Osteoblast (primary cell): ENCODE results near the gene SPINK6. TPM values are rescaled to one million over a fixed set of nuclear protein-coding genes. Genes with fewer than 3 reads are reported as not detected.

Experiments
- DNase-seq: peaks from one replicate; pipeline ENCODE4 v3.0.0; 2011; ENCODE audit warnings: low spot score, mixed read lengths; ENCODE audit not compliant: insufficient read length; ENCODE audit errors: missing footprints
- H2AFZ ChIP-seq: 2 replicates; pipeline ENCODE4 v1.6.0; 2011; ENCODE audit warnings: mild to moderate bottlenecking, low read length
- H3K27ac ChIP-seq: 2 replicates; pipeline ENCODE4 v1.5.1; 2011; ENCODE audit warnings: mild to moderate bottlenecking, low read depth, low read length, moderate library complexity
- H3K27me3 ChIP-seq: 2 replicates; pipeline ENCODE4 v1.6.0; 2012; ENCODE audit warnings: mild to moderate bottlenecking, control low read depth, inconsistent platforms, low read length, moderate library complexity; ENCODE audit not compliant: insufficient read depth
- H3K36me3 ChIP-seq: 2 replicates; pipeline ENCODE4 v1.5.1; 2011; ENCODE audit warnings: mild to moderate bottlenecking, low read length, control low read depth, moderate library complexity; ENCODE audit not compliant: insufficient read depth
- H3K4me1 ChIP-seq: 2 replicates; pipeline ENCODE4 v1.5.1; 2011; ENCODE audit warnings: mild to moderate bottlenecking, low read length, control low read depth, moderate library complexity; ENCODE audit not compliant: insufficient read depth
- H3K4me2 ChIP-seq: 2 replicates; pipeline ENCODE4 v1.6.0; 2011; ENCODE audit warnings: mild to moderate bottlenecking, low read length; ENCODE audit not compliant: insufficient read depth
- H3K4me3 ChIP-seq: fragments of 200-600 bp; sonication (generic); 3 replicates; pipeline ENCODE4 v1.5.1; 2012; ENCODE audit warnings: mild to moderate bottlenecking, low read length, inconsistent platforms; ENCODE audit not compliant: insufficient read depth
- H3K79me2 ChIP-seq: 2 replicates; pipeline ENCODE4 v1.6.0; 2012; ENCODE audit warnings: mild to moderate bottlenecking, low read length, control low read depth, inconsistent platforms; ENCODE audit not compliant: insufficient read depth
- H3K9me3 ChIP-seq: 2 replicates; pipeline ENCODE4 v1.5.1; 2011; ENCODE audit warnings: low read depth, low read length, control low read depth
- H4K20me1 ChIP-seq: 2 replicates; pipeline ENCODE4 v1.6.0; 2012; ENCODE audit warnings: mild to moderate bottlenecking, low read length, control low read depth; ENCODE audit not compliant: insufficient read depth
- CTCF ChIP-seq: IDR thresholded peaks from 2 replicates; pipeline ENCODE4 v1.5.1; 2011; ENCODE audit warnings: mild to moderate bottlenecking, low read depth, low read length, moderate library complexity; ENCODE audit errors: extremely low read depth
- total RNA-seq: library from RNA; depleted of rRNA; stranded (reverse); fragments of >200 nt; gene quantifications from 2 replicates; pipeline ENCODE4 v1.2.3, GENCODE V29; 2012

Gene SPINK6
- total RNA-seq, 1 donor: not detected

DNA sequence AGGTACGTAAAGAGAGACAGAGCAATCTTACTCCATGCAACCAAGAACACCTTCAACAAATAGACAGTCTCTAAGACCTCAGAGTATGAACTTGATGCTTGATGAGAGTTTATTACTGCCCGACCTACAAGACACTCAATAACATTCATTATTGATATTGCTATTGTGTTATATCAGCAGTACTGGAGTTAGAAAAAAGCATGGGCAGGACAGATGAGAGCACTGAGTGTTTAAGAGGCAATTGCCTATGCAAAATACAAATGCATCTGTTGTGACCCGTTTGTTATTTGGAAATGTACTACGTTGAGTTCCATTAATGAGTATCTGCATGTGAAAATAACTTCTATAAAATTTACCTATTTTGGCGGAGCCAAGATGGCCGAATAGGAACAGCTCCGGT lies 27.4 kb downstream of the SPINK6 start:
- TF ChIP-seq CTCF: no peak
- Histone ChIP-seq H4K20me1 (no peaks in the 10 kb centered on the region), H2AFZ (no peak overlapping the region), H3K36me3 (no peaks in the 10 kb centered on the region), H3K27me3 (no peaks in the 10 kb centered on the region), H3K9me3 (no peaks in the 10 kb centered on the region), H3K27ac (no peak overlapping the region), H3K4me3 (no peak overlapping the region), H3K79me2 (no peaks in the 10 kb centered on the region), H3K4me1 (no peaks in the 10 kb centered on the region), H3K4me2 (no peak overlapping the region)
- DNase-seq: peak; percentile 36

GRCh38 chr5:148237785-148238417 lies 35.1 kb downstream of the SPINK6 start:
- no peaks in the 10 kb centered on the region for H3K4me1 ChIP-seq
- no peak overlapping the region for H3K4me3 ChIP-seq
- no peak overlapping the region for H3K27ac ChIP-seq
- TF ChIP-seq CTCF: no peak
- no peak for DNase-seq
- H3K4me2 ChIP-seq: no peak overlapping the region
- H3K9me3 ChIP-seq: no peaks in the 10 kb centered on the region
- H3K79me2 ChIP-seq: no peaks in the 10 kb centered on the region
- no peaks in the 10 kb centered on the region for H3K27me3 ChIP-seq
- H4K20me1 ChIP-seq: no peaks in the 10 kb centered on the region
- H3K36me3 ChIP-seq: no peaks in the 10 kb centered on the region
- no peak overlapping the region for H2AFZ ChIP-seq

GRCh38 chr5:148238418-148238794 lies 35.6 kb downstream of the SPINK6 start, which contains the start of gene MARCOL:
TSS of gene MARCOL (plus strand) at chr5:148238525. CDS start at chr5:148238598, 73 bp downstream.
- no peak for DNase-seq
- H3K4me1 ChIP-seq: no peaks in the 10 kb centered on the region
- H3K9me3 ChIP-seq: no peaks in the 10 kb centered on the region
- no peak within 1 kb of the TSS for H3K4me2 ChIP-seq
- H3K27ac ChIP-seq: no peak within 1 kb of the TSS
- H3K4me3 ChIP-seq: no peak within 1 kb of the TSS
- H3K36me3 ChIP-seq: no peaks in the 10 kb centered on the region
- TF ChIP-seq CTCF: no peak
- H3K27me3 ChIP-seq: no peaks in the 10 kb centered on the region
- no peak within 1 kb of the TSS for H2AFZ ChIP-seq
- H4K20me1 ChIP-seq: no peaks in the 10 kb centered on the region
- no peaks in the 10 kb centered on the region for H3K79me2 ChIP-seq

- H3K27me3 ChIP-seq: no peaks in the 10 kb centered on the region
- no peaks in the 10 kb centered on the region for H3K36me3 ChIP-seq
- no peak for TF ChIP-seq CTCF
- DNase-seq: no peak
- no peaks in the 10 kb centered on the region for H3K9me3 ChIP-seq
- H3K27ac ChIP-seq: no peak overlapping the region
- H3K4me3 ChIP-seq: no peak overlapping the region
- no peaks in the 10 kb centered on the region for H3K79me2 ChIP-seq
- H3K4me1 ChIP-seq: no peaks in the 10 kb centered on the region
- no peak overlapping the region for H3K4me2 ChIP-seq
- no peak overlapping the region for H2AFZ ChIP-seq
- no peaks in the 10 kb centered on the region for H4K20me1 ChIP-seq
Measured at GRCh38 chr5:148248894-148249293, 46.1 kb downstream of the SPINK6 start.
